T-helper 2 cell treated with Interferon-gamma antibody and Interleukin-4, amounts not matched to agents 100 ng/mL and 5 ng/mL, for 36 hours (primary cell): ENCODE results near the gene LRRC43. TPM values are rescaled to one million over a fixed set of nuclear protein-coding genes. Genes with fewer than 3 reads are reported as not detected.
"Not testable (repeated sequence)": the region's sequence is repeated elsewhere in the genome, so short reads cannot be mapped to it uniquely, and the experiment has no call there.

Source experiments
- intact Hi-C: fragments of 100-400 bp; cut with micrococcal nuclease; formaldehyde crosslinking; loops from one replicate; pipeline ENCODE4 v1.15.1; 2023
- total RNA-seq: library from RNA; stranded (reverse); gene quantifications from 2 replicates; pipeline ENCODE4 v1.2.3, GENCODE V29; 2022

The LRRC43 gene
- total RNA-seq, 1 donor from 2014 or later = not detected

DNA sequence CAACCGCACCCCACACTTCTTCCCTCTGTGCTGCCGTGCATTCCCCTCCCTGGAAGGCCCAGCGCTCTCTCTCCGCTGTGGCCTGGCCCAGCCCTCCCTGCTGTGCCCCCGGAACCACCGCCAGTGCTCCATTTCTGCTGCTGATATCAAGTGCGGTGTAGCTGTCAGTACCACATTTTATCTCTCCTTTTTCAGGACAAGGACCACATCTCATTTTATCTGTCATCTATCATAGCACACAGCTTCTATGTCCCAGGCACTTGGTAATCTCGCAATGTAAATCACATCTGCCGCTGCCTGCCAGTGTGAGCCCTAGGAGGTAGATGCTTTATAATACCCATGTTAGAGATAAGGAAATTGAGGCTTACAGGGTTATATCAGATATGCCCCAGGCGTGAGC is 27.2 kb upstream of the LRRC43 start:
- intact Hi-C loops = no loop called here

DNA sequence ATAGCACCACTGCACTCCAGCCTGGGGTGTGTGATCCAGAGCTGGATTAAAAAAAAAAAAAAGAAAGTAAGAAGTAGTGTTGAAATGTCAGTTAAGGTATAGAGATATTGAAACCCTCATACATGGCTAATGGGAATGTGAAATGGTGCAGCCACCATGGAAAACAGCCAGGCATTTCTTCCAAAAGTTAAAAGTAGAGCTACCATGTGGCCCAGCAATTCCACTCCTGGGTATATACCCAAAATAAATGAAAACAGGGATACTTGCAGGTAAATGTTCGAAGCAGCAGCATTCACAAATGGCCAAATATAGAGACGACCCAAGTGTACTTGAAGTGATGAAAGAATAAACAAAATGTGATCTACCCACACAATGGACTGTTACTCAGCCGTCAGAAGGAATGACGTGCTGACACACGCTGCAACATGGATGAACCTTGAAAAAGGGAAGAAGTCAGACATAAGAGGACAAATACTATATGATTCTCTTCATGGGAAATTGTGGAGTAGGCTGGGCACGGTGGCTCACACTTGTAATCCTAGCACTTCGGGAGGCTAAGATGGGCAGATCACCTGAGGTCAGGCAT is 24.1 kb upstream of the LRRC43 start:
- intact Hi-C loops = no loop called here

DNA sequence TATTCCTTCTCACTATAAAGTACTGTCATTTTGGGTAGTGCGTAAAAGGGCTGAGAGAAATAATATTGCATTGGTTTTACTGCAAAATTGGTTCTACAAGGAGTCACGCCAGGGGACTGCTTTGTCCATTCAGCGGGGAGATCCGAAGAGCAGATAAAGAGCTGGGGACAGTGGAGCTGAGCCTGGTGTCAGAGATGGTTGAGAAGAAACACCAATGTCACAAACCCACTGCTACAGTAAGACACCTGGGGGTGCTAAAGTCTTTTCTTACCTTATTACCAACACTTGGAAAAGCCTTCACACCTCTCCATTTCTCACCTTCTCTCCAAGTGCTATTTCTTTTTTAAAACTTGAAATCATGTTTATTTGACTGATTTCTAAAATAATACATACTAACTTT is 23.0 kb upstream of the LRRC43 start:
- intact Hi-C loops = no loop called here

DNA sequence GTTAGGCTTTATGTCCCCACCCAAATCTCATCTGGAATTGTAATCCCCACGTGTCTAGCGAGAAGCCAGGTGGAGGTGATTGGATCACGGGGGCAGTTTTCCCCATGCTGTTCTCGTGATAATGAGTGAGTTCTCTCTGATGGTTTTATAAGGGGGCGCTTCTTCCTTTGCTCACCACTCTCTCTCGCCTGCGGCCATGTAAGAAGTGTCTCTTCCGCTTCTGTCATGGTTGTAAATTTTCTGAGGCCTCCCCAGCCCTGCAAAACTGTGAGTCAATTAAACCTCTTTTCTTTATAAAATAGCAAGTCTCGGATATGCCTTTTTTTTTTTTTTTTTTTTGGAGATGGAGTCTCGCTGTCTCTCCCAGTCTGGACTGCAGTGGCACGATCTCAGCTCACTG is 22.2 kb upstream of the LRRC43 start:
- intact Hi-C loops = no loop called here

DNA sequence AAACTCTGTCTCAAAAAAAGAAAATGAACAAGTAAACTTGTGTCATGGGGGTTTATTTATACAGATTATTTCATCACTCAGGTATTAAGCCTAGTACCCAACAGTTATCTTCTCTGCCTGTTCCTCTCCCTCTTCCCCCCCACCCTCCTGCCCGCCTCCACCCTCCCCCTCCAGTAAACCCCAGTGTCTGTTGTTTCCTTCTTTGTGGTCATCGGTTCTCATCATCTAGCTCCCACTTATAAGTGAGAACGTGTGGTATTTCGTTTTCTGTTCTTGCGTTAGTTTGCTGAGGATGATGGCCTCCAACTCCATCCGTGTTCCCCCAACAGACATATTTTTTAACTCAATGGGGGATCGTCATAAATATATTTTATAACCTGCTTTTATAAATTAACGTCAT is 21.2 kb upstream of the LRRC43 start:
- intact Hi-C loops = no loop called here

DNA sequence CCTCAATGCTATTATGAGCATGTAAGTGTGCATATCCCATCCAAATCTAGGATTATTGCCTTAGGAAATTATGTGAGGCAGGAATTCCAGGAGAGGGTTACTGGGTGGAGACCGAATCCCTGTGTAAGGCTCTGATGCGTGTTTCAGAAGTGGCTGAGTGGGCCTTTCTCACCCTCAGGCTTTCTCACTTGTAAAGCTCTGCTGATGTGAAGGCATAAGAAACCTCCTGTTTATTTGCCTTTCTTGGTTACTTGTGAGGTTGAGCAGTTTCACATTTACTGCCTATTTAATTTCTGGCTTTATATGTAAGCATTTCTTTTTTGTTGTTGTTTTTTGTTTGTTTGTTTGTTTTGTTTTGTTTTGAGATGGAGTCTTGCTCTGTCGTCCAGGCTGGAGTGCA is 19.9 kb upstream of the LRRC43 start:
- intact Hi-C loops = no loop called here

DNA sequence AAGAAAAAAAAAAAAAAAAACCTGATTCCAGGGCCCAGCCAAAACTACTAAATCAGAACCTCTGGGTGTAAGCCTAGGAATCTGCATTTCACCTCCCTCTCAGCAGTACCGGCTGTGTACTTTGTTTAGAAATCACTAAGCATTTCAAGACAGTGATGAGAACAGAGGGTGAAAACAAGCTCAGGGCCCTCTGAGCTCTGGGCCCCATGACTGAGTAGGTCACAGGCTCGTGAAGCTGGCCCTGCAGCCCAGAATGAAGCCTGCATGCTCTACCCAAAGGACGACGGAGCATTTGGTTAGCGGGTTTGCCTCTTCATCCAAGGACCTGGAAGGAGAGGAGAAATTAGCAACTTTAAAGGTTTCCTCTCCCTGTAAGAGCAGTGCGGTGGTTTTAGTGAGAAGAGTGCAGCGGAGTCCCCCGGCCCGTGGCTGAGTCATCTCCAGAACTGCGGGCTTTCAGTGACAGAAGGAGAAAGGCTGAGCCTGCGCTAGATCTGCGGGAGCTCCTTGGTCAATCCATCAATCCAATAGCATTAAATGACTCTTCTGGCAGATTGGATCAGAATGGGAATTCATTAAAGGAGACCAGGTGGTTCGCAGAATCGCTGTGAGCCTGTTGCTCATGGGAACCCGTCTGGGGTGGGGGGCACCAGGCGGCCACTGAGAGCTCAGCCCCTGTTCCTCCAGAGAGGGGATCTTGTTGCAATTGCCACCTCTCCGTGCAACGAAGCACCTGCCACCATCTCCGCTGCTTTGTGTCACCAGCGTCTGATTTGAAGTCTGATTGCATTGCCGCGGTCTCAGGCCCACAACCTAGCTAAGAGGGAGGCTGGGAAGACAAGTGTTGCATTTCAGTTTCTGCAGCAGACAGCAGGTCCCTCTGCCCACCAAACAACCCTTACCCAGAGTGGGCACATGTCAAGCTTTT is 16.2 kb upstream of the LRRC43 start:
- intact Hi-C loops = no loop called here

DNA sequence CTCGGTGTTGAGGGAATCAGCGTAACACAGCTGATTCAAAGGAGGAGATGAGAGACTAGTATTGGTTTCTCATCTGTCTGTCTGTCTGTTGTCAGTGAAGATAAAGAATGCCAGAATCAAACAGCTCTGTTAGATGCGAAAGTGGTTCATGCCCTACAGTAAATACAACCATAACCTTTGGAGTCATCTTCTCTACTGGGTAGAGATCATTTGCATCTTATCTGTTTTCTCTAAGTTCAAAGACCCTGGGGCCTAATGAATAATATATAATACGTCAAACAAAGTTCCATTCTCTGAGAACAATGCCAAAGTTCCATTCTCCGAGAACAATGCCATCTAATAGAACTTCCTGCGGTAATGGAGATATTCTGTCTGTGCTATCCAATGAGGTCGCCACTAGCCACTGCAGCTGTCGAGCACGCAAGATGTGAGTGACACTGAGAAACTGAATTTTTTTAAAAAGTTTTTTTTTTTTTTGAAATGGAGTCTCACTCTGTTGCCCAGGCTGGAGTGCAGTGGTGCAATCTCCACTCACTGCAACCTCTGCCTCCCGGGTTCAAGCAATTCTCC is 15.5 kb upstream of the LRRC43 start:
- intact Hi-C loops = no loop called here

DNA sequence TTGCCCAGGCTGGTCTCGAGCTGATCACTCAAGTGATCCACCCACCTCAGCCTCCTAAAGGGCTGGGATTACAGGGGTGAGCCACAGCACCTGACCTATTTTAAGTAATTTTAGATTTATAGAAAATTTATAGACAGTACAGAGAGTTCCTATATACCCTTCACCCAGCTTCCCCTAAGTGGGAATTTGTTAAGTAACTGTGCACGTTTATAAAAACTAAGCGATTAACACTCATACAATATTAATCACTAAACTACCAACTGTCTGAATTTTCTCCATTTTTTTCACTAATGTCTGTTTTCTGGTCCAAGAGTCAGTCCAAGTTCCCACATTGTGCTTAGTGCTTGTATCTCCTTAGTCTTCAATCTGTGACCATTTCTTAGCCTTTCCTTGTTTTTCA is 14.4 kb upstream of the LRRC43 start:
- intact Hi-C loops = no loop called here

DNA sequence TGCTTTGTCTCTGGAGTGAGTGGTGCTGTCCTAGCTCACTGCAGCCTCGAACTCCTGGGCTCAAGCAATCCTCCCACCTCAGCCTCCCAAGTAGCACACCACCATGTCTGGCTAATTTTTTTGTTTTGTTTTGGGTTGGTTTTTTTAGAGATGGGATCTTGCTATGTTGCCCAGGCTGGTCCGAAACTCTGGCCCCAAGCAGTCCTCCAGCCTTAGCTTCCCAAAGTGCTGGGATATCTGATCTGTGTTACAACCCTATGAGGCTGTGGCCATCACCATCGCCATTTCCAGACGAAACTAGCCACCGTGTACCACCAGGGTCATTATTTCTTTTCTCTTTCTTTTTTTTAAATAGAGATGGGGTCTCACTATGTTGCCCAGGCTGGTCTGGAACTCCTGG is 11.5 kb upstream of the LRRC43 start:
- intact Hi-C loops = no loop called here

DNA sequence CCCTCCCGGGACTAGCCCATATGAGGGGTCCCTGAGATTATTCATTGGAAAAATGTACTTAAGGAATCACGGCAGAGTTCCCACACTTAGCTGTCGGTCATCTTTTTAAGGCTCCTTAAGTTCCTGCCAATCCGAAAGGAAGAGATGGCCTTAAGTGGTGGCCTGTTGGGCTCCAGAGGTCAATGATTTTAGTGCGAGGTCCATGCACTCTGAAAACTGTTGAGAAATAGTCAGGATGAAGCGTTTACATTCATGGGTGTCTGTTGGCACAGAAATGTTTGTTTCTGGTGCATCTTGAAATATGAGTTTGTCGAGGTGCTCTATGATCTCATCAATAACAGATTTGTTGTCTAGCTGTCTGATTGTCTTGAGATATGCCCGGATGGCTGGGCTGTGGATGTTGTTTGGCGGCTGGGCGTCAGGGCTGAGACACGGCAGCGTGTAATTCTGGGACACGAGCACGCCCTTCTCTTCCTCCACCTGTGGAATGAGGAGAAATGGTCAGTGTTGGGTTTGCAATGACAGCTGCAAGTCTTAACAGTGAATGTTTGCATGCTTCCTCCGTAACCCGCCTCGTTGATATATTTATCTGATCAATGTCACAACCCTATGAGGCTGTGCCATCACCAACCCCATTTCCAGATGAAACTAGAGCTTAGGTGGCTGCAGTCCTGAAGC is 10.5 kb upstream of the LRRC43 start:
- intact Hi-C loops = no loop called here

DNA sequence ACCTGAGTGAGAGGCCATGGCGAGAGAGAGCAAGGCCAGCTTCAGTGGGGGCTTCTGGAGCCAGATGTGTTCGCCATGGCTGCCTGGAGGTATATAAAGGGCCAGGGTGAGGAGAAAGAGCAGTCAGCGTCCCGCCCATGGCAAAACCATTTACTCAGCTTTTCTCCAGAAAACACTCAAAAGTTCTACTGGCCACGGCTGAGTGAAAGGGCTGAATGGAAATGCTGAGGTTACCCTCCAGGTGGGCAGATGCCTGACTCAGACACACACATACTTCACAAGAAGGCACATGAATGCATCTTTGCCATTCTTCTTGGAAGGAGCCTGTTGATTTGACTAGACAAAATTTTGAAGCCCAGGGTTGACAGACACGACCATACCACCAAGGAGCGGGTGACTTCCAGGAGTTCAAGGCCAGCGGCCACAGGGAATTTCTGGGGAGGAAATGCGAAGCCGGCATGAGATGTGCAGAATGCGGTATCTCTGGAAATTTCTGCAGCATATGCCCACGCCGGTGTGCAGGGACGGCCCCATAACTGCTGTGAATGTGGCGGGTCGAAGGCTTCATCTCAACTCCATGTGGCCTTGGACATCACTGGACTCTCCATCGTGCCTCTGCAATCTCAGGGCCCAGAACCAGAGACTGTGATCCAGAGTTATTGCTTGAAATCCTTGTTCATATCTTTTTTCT is 8.6 kb upstream of the LRRC43 start, which contains the start of gene IL31:
TSS of gene IL31 (minus strand) at position 67 of the 691 bp plus-strand sequence. CDS start at position 18, 49 bp downstream.
- intact Hi-C loops = no loop called here

DNA sequence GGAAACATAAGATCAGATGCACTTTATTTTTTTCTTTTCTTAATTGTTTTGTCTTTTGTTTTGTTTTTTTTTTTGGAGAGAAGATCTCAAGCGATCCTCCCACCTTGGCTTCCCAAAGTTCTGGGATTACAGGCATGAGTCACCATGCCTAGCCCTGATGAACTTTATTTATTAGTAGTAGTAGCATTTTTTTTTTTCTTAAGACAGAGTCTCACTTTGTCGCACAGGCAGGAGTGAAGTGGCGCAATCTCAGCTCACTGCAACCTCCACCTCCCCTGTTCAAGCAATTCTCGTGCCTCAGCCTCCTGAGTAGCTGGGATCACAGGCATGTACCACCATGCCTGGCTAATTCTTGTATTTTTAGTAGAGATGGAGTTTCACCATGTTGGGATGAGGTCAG is 6.5 kb upstream of the LRRC43 start:
- intact Hi-C loops = not testable (repeated sequence)

DNA sequence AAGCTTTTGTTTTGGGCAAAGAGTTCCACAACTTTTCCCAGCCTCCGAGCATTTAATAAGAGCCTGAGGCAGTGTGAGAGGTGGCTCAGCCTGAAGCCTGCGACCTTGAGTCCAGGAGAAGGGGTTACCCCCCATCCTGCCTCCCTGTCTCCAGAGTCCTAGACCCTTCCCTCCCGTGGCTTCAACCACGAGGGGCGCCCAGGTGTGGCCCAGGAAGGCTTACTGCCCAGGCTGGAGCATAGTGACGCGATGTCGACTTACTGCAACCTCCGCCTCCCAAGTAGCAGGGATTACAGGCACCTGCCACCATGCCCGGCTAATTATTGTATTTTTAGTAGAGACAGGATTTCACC is 641 bp downstream of the LRRC43 start:
- intact Hi-C loops = no loop called here

DNA sequence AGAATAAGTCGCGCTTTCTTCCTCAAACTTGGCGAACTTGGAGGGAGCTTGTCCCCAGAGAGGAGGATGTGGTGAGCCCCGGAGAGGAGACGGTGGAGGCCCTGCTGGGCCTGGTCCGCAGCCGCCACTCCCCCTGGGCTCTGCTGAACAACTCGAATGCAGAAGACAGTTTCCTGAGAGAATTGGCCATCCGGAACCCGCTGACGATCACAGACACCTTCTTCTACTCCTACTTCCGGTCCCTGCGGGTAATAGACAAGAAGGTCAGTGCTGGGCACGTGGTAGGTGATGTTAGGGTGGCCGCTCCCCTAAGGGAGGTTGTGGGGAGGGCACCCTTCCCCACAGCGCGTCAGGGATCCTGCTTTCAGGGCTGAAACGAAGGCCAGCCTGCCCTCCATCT is 1.6 kb downstream of the LRRC43 start:
- intact Hi-C loops = no loop called here

DNA sequence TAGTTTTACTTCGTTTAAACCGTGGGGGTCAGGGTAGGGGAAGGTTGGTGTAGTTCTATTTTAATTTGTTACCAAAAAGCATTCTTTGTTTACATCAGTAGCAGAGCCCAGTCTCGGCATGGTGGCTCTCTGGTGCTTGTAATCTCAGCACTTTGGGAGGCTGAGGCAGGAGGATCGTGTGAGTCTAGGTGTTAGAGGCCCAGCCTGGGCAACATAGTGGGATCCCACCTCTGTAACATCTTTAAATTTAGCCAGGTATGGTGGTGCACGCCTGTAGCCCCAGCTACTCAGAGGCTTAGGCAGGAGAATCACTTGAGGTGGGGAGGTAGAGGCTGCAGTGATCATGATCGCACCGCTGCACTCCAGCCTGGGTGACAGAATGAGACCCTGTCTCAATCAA is 2.2 kb downstream of the LRRC43 start:
- intact Hi-C loops = no loop called here

DNA sequence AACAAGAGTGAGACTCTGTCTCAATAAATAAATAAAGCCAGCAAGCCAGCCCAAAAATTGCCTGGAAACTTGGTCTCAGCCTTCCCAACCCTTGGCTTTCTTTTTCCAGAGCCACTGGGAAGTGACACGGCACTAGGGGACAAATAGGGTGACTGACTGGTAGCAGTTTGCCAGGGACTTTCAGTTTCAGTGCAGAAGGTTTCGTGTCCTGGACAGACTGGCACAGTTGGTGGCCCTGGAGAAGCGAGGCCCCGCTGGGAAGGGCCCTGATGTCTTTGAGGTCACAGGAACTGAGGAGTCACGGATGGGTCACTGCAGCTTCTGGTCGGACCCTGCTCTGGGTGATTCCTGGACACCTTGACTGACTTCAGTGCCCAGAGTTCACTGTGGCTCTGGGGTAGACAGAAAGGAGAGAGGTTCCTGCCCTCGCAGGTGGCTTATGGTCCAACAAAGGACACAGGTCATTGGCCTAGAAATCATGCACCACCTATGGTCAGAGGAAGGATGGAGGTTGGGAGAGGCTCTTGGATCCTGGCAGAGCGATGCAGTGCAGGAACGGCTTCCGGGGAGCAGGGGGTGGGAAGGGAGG is 2.7 kb downstream of the LRRC43 start:
- intact Hi-C loops = no loop called here

DNA sequence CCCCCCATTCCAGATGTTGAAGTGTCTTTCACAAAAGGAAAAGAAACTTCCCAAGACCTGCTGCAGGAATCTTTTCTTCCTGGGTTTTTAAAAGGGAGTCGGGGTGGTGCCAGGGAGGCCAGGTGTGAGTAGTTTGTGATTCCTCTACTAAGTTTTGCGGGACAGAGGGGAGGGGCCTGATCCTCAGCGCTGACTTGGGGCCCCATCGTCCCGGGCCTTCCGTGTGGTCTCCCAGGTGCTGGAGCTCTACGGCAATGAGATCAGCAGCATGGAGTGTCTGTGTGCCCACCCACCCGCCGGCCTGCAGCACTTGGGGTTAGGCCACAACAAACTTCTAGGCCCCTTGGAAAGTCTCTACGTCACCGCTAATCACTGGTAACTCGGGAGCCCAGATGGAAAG is 4.5 kb downstream of the LRRC43 start:
- intact Hi-C loops = no loop called here

DNA sequence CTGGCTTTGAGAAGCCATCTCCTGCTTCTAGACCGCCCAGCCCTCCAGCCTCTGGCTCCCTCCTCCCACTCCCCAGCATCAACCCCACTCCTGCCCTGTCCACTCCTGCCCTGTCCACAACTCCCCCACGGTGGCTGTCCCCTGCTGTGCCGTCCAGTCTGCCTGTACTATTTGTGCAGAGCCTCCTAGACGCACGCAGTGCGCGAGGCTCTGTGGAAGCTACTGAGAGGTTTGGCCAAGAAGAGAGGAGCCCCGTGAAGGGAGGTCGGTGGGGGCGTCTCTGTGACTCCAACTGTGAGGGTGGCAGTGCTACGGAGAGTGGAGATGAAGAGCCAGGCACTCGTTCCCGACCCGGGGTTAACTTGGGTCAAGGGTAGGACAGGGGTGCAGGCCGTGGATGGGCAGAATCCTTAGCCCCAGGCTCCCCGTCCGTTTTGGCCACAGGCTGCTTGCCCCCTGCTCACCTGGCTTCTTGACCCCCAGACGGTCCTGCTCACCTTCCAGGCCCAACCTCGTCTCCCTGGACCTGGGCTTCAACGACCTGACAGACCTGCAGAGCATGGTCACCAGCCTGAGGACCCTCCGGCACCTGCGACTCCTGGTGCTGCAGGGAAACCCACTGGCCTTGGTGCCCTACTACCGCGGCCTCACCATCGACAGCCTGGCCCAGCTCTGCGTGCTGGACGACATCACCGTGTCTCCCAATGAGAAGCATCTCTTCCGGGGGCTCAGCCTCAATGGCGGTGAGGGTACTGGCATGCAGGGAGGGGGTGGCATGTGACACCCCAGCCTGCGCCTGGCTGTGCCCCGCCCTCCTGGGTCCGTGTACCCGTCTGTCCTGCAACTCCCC is 6.9 kb downstream of the LRRC43 start:
- intact Hi-C loops = no loop called here
